Ishikawa (cell line): Measurements from ENCODE around the gene AP3S1.

ENCODE experiments used
- CEBPB ChIP-seq: IDR thresholded peaks from 2 replicates; pipeline ENCODE4 v1.6.1; 2012
- CREB1 ChIP-seq: IDR thresholded peaks from 2 replicates; pipeline ENCODE4 v1.6.1; 2012; ENCODE audit warnings: low read depth
- EGR1 ChIP-seq: IDR thresholded peaks from 2 replicates; pipeline ENCODE4 v1.6.1; 2012
- EP300 ChIP-seq: IDR thresholded peaks from 2 replicates; pipeline ENCODE4 v1.6.1; 2012; ENCODE audit warnings: borderline replicate concordance
- FOXM1 ChIP-seq: IDR thresholded peaks from 2 replicates; pipeline ENCODE4 v1.6.1; 2012; ENCODE audit warnings: low read depth, borderline replicate concordance
- MAX ChIP-seq: IDR thresholded peaks from 2 replicates; pipeline ENCODE4 v1.6.1; 2012
- NFIC ChIP-seq: IDR thresholded peaks from 2 replicates; pipeline ENCODE4 v1.6.1; 2012
- RAD21 ChIP-seq: IDR thresholded peaks from 2 replicates; pipeline ENCODE4 v1.6.1; 2012; ENCODE audit warnings: low read depth
- REST ChIP-seq: IDR thresholded peaks from 2 replicates; pipeline ENCODE4 v1.6.1; 2012; ENCODE audit warnings: low read depth, mild to moderate bottlenecking
- TAF1 ChIP-seq: IDR thresholded peaks from 2 replicates; pipeline ENCODE4 v1.6.1; 2012; ENCODE audit warnings: low read depth, mild to moderate bottlenecking
- TCF12 ChIP-seq: IDR thresholded peaks from 2 replicates; pipeline ENCODE4 v1.6.1; 2012; ENCODE audit warnings: low read depth
- TEAD4 ChIP-seq: IDR thresholded peaks from 2 replicates; pipeline ENCODE4 v1.6.1; 2012
- YY1 ChIP-seq: IDR thresholded peaks from 2 replicates; pipeline ENCODE4 v1.6.1; 2012; ENCODE audit warnings: low read depth
- ZBTB7A ChIP-seq: IDR thresholded peaks from 2 replicates; pipeline ENCODE4 v1.6.1; 2012; ENCODE audit warnings: low read depth

GRCh38 chr5:115962565-115963402 is 121.0 kb downstream of the AP3S1 start:
- no peak for TF ChIP-seq RAD21
- no peak for TF ChIP-seq YY1
- no peak for TF ChIP-seq CEBPB
- TF ChIP-seq EP300: no peak
- no peak for TF ChIP-seq EGR1
- TF ChIP-seq FOXM1: no peak
- no peak for TF ChIP-seq NFIC
- TF ChIP-seq MAX: no peak
- TF ChIP-seq TAF1: no peak
- no peak for TF ChIP-seq CREB1
- no peak for TF ChIP-seq ZBTB7A
- TF ChIP-seq TEAD4: no peak
- TF ChIP-seq REST: no peak
- no peak for TF ChIP-seq TCF12
